Measurements from ENCODE around the gene MIB1. TPM values are rescaled to one million over a fixed set of nuclear protein-coding genes. Genes with fewer than 3 reads are reported as not detected.

The MIB1 gene
- total RNA-seq, 1 experiment from 2014 or later, result 66.3 TPM

DNA sequence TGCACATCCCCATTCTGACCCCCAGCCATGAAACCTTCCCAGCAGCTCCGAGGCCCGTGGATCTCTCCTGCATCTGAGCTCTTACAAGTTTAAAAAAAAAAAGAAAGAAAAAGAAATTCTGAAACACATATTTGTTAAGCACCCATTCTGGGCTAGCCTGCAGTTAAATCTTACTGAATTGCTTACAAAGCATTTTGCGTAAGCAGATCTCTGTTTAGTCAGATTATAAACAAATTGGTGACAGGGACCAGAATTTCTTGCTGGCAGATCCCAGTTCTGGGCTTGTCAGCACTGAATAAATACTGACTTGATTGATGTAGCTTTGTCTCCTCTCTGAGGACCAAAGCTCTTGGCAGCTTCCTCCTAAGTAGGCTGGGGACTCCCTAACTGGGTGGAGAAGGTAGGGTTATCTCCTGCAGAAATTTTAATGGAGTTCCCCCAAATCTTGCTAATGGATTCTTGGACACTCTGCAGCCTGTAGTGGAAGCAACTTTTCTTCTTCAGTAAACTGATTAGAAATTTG, 160.9 kb downstream of the MIB1 start:
- intact Hi-C loops (cut with micrococcal nuclease; ENCODE audit: unreplicated experiment), result loop anchor here (10.0 kb wide), 1 partner anchor 663 kb away; no protein-coding TSS in a partner anchor
- ATAC-seq, result no peak
- Histone ChIP-seq H3K27ac (ENCODE audit: low read length) (no peak overlapping the region), H3K4me1 (ENCODE audit: control insufficient read depth, insufficient read depth, low read length) (no peaks in the 10 kb centered on the region), H3K36me3 (ENCODE audit: control insufficient read depth, insufficient read depth, low read length) (no peaks in the 10 kb centered on the region), H3K4me3 (ENCODE audit: low read depth in 2 of 2, low read length in 2 of 2) (no peak overlapping the region), H3K9me3 (ENCODE audit: control insufficient read depth, insufficient read depth, low read depth, low read length) (no peaks in the 10 kb centered on the region), H3K27me3 (ENCODE audit: control insufficient read depth, insufficient read depth, low read length) (no peaks in the 10 kb centered on the region)
- in situ Hi-C loops (cut with HindIII; ENCODE audit: low pct_unique_long_range_greater_than_20kb, low sequenced_read_pairs), result no loop called here
- no TSS peak for BruUV-seq (replicated peaks)
- TF ChIP-seq, protein P1, sequence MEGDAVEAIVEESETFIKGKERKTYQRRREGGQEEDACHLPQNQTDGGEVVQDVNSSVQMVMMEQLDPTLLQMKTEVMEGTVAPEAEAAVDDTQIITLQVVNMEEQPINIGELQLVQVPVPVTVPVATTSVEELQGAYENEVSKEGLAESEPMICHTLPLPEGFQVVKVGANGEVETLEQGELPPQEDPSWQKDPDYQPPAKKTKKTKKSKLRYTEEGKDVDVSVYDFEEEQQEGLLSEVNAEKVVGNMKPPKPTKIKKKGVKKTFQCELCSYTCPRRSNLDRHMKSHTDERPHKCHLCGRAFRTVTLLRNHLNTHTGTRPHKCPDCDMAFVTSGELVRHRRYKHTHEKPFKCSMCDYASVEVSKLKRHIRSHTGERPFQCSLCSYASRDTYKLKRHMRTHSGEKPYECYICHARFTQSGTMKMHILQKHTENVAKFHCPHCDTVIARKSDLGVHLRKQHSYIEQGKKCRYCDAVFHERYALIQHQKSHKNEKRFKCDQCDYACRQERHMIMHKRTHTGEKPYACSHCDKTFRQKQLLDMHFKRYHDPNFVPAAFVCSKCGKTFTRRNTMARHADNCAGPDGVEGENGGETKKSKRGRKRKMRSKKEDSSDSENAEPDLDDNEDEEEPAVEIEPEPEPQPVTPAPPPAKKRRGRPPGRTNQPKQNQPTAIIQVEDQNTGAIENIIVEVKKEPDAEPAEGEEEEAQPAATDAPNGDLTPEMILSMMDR (IDR thresholded peaks at IDR 0.05), result no peak
- TF ChIP-seq, protein P2, sequence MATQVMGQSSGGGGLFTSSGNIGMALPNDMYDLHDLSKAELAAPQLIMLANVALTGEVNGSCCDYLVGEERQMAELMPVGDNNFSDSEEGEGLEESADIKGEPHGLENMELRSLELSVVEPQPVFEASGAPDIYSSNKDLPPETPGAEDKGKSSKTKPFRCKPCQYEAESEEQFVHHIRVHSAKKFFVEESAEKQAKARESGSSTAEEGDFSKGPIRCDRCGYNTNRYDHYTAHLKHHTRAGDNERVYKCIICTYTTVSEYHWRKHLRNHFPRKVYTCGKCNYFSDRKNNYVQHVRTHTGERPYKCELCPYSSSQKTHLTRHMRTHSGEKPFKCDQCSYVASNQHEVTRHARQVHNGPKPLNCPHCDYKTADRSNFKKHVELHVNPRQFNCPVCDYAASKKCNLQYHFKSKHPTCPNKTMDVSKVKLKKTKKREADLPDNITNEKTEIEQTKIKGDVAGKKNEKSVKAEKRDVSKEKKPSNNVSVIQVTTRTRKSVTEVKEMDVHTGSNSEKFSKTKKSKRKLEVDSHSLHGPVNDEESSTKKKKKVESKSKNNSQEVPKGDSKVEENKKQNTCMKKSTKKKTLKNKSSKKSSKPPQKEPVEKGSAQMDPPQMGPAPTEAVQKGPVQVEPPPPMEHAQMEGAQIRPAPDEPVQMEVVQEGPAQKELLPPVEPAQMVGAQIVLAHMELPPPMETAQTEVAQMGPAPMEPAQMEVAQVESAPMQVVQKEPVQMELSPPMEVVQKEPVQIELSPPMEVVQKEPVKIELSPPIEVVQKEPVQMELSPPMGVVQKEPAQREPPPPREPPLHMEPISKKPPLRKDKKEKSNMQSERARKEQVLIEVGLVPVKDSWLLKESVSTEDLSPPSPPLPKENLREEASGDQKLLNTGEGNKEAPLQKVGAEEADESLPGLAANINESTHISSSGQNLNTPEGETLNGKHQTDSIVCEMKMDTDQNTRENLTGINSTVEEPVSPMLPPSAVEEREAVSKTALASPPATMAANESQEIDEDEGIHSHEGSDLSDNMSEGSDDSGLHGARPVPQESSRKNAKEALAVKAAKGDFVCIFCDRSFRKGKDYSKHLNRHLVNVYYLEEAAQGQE (IDR thresholded peaks at IDR 0.05; ENCODE audit: insufficient read depth in 1 of 2, low read depth in 2 of 2, low read length in 1 of 2), result no peak
- TF ChIP-seq SIN3A (IDR thresholded peaks at IDR 0.05; ENCODE audit: borderline replicate concordance, insufficient read depth, low read depth, low read length) (no peak), TCF7L2 (IDR thresholded peaks at IDR 0.05; ENCODE audit: low read depth, low read length) (no peak), POLR2AphosphoS5 (IDR thresholded peaks at IDR 0.05; ENCODE audit: low read depth, low read length) (no peak)
- ChIA-PET CTCF (no interaction called here), POLR2A (no interaction called here)
- DNase-seq (ENCODE audit: low read depth, low spot score), result no peak

DNA sequence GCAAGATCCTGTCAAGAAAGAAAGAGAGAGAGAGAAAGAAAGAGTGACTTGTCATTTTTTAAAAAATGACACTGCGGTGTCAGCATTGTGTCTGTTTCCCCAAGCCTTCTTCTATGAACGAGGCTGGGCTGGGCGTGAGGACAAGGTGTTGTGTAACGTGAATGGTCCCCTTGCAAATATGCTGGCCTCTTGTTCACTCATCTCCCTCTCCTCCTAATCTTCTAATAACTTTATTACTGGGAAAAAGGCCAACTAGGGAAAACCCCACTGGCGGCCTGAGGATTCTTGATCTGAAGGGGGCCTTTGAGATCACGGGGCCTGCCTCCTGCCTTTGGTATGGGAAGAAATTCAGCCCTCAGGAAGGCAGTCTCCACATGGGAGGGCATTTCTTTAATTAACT, 163.1 kb downstream of the MIB1 start:
- POLR2A ChIA-PET, result no interaction called here
- TF ChIP-seq, protein P1 (IDR thresholded peaks at IDR 0.05), result no peak
- TF ChIP-seq SIN3A (IDR thresholded peaks at IDR 0.05; ENCODE audit: borderline replicate concordance, insufficient read depth, low read depth, low read length) (no peak), POLR2AphosphoS5 (IDR thresholded peaks at IDR 0.05; ENCODE audit: low read depth, low read length) (no peak)
- CTCF ChIA-PET, result no interaction called here
- no peaks in the 10 kb centered on the region for H3K27me3 ChIP-seq (ENCODE audit: control insufficient read depth, insufficient read depth, low read length)
- no peaks in the 10 kb centered on the region for H3K4me1 ChIP-seq (ENCODE audit: control insufficient read depth, insufficient read depth, low read length)
- H3K27ac ChIP-seq (ENCODE audit: low read length), result no peak overlapping the region
- intact Hi-C loops (cut with micrococcal nuclease; ENCODE audit: unreplicated experiment), result loop anchor here (10.0 kb wide), 1 partner anchor 661 kb away; no protein-coding TSS in a partner anchor
- no peak for DNase-seq (ENCODE audit: low read depth, low spot score)
- no peaks in the 10 kb centered on the region for H3K9me3 ChIP-seq (ENCODE audit: control insufficient read depth, insufficient read depth, low read depth, low read length)
- in situ Hi-C loops (cut with HindIII; ENCODE audit: low pct_unique_long_range_greater_than_20kb, low sequenced_read_pairs), result no loop called here
- no peaks in the 10 kb centered on the region for H3K36me3 ChIP-seq (ENCODE audit: control insufficient read depth, insufficient read depth, low read length)
- no peak for ATAC-seq
- BruUV-seq (replicated peaks), result no TSS peak
- no peak overlapping the region for H3K4me3 ChIP-seq (ENCODE audit: low read depth in 2 of 2, low read length in 2 of 2)
